Measurements from ENCODE around the gene NPC2.
"Not testable (repeated sequence)": the region's sequence is repeated elsewhere in the genome, so short reads cannot be mapped to it uniquely, and the experiment has no call there.

The NPC2 gene

DNA sequence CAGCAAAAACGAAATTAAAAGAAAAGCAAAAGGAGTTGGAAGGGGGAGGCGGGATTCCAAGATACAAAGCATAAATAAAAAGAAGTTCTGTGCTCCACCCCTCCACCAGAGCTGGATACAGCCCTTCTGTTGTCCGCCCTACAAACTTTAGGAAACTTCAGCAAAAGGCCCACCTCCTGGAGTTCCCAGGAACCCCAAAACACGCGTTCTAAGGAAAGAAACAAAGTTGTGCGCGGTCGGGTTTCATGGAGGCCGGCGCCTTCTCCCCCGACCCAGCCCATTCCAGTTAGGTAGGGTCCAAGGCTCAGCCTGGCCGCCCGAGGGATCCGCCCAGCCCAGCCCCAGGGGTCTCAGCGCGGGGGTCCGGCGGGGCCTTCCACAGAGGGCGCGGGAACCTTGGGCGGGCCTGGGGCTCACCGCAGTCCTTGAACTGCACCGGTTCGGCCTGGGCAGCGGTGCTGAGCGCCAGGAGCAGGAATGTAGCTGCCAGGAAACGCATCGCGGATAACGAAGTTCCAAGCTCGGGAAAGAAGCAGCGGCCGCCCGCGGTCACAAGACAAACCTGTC, at the start of gene NPC2:
NPC2 (minus strand) TSS at position 530 of the 567 bp plus-strand sequence; CDS start at position 499, 31 bp downstream.
- no peak for DNase-seq (ENCODE audit: low spot score)
- no peak for TF ChIP-seq CTCF (IDR thresholded peaks at IDR 0.05; ENCODE audit: borderline replicate concordance, control extremely low read depth, extremely low read depth, insufficient read depth, missing control alignments)
- in situ Hi-C loops (cut with MboI; ENCODE audit: low sequenced_read_pairs, unreplicated experiment): no loop called here

GRCh38 chr14:74542056-74542685, 49.1 kb upstream of the NPC2 start:
- no peak for TF ChIP-seq CTCF (IDR thresholded peaks at IDR 0.05; ENCODE audit: borderline replicate concordance, control extremely low read depth, extremely low read depth, insufficient read depth, missing control alignments)
- no peak for DNase-seq (ENCODE audit: low spot score)
- in situ Hi-C loops (cut with MboI; ENCODE audit: low sequenced_read_pairs, unreplicated experiment): no loop called here

- TF ChIP-seq CTCF (IDR thresholded peaks at IDR 0.05; ENCODE audit: borderline replicate concordance, control extremely low read depth, extremely low read depth, insufficient read depth, missing control alignments): no peak
- DNase-seq (ENCODE audit: low spot score): no peak
- in situ Hi-C loops (cut with MboI; ENCODE audit: low sequenced_read_pairs, unreplicated experiment): no loop called here
Observed at GRCh38 chr14:74541225-74541624, 48.1 kb upstream of the NPC2 start.

DNA sequence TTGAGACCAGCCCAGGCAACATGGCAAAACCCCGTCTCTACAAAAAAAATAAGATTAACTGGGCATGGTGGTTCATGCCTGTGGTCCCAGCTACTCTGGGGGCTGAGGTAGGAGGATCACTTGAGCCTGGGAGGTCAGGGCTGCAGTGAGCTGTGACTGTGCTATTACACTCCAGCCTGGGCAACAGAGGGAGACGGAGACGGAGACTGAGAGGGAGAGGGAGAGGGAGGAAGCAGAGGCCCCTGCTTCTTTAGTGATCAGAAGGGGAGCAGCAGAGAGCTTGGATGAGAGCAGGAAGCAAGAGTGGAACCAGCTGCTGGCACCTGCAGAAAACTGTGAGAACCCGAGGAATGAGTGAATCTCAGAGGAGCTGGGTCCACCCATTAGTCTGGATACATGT, 46.4 kb upstream of the NPC2 start:
- in situ Hi-C loops (cut with MboI; ENCODE audit: low sequenced_read_pairs, unreplicated experiment): no loop called here
- no peak for DNase-seq (ENCODE audit: low spot score)
- no peak for TF ChIP-seq CTCF (IDR thresholded peaks at IDR 0.05; ENCODE audit: borderline replicate concordance, control extremely low read depth, extremely low read depth, insufficient read depth, missing control alignments)

- in situ Hi-C loops (cut with MboI; ENCODE audit: low sequenced_read_pairs, unreplicated experiment): no loop called here
- no peak for TF ChIP-seq CTCF (IDR thresholded peaks at IDR 0.05; ENCODE audit: borderline replicate concordance, control extremely low read depth, extremely low read depth, insufficient read depth, missing control alignments)
- DNase-seq (ENCODE audit: low spot score): no peak
Observed at GRCh38 chr14:74538411-74539391, 45.6 kb upstream of the NPC2 start.

GRCh38 chr14:74536336-74536735, 43.2 kb upstream of the NPC2 start:
- DNase-seq (ENCODE audit: low spot score); in situ Hi-C loops (cut with MboI; ENCODE audit: low sequenced_read_pairs, unreplicated experiment): not testable (repeated sequence)

Measured in GM13976 (cell line).